Cardiac fibroblast (primary cell): ENCODE data around the gene ETAA1.

Experiments
- DNase-seq, 2 donors: peaks; one replicate each; pipeline versions ENCODE4 v3.0.0 to v3.0.0-alpha.2; 2010; ENCODE audit warnings: low read depth in 2 of 2
- H3K4me3 ChIP-seq, 2 donors: replicated peaks in 1 of 2; 1 replicate in 1 of 2; 2 replicates in 1 of 2; pipeline ENCODE4 v1.5.1; 2011; ENCODE audit warnings: low read depth in 2 of 2, low read length in 2 of 2, mild to moderate bottlenecking in 2 of 2, moderate library complexity in 1 of 2
- TF ChIP-seq, protein P1 (sequence below): IDR thresholded peaks from one replicate; pipeline ENCODE4 v1.5.1; 2011; ENCODE audit warnings: low read depth, mild to moderate bottlenecking, low read length, inconsistent platforms

ETAA1 gene

GRCh38 chr2:67423489-67423888 lies 26.4 kb downstream of the ETAA1 start:
- no peak for DNase-seq
- TF ChIP-seq, protein P1, sequence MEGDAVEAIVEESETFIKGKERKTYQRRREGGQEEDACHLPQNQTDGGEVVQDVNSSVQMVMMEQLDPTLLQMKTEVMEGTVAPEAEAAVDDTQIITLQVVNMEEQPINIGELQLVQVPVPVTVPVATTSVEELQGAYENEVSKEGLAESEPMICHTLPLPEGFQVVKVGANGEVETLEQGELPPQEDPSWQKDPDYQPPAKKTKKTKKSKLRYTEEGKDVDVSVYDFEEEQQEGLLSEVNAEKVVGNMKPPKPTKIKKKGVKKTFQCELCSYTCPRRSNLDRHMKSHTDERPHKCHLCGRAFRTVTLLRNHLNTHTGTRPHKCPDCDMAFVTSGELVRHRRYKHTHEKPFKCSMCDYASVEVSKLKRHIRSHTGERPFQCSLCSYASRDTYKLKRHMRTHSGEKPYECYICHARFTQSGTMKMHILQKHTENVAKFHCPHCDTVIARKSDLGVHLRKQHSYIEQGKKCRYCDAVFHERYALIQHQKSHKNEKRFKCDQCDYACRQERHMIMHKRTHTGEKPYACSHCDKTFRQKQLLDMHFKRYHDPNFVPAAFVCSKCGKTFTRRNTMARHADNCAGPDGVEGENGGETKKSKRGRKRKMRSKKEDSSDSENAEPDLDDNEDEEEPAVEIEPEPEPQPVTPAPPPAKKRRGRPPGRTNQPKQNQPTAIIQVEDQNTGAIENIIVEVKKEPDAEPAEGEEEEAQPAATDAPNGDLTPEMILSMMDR, result no peak
- H3K4me3 ChIP-seq, result no peak overlapping the region

- TF ChIP-seq, protein P1, result no peak
- DNase-seq, result no peak
- H3K4me3 ChIP-seq, result no peak overlapping the region
These were observed 39.1 kb downstream of the ETAA1 start for GRCh38 chr2:67436221-67436620.

DNA sequence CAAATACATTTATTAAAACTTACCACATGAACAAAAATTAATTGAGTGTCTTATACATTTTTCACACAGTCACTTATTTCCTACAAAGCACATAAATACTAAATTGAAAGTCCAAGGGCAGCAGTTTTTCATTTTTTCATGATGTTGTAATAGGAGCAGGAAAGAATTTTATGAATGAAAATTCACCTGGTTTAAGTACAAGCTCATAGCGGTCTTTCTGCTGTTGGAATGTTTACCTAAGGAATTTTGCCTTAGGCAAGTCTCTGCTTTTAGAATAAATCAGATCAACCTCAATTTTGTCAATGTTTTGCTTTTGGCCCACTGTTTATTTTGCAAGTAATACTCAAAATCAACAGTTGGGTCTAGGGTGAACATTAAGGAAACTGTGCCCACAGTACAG lies 40.0 kb downstream of the ETAA1 start:
- no peak overlapping the region for H3K4me3 ChIP-seq
- TF ChIP-seq, protein P1, result no peak
- no peak for DNase-seq

DNA sequence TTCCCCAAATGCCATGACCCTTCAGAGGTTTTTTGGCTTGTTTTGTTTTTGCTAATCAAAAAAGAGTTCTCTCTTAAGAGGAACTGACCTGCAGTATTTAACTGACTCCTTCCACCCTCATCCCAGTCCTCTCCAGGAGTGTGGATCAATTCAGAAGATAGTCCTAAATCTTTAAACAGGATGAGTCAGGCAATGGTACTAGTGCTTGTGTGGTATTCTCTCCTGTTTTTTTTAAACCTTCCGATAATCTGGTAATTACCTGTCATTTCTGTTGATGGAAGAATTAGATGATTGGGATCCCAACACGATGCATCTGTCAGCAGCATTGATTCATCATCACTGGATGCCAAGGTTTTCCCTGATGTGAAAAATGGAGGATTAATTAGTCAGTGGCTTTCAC lies 41.2 kb downstream of the ETAA1 start:
- DNase-seq, result no peak
- TF ChIP-seq, protein P1, result no peak
- H3K4me3 ChIP-seq, result no peak overlapping the region

DNA sequence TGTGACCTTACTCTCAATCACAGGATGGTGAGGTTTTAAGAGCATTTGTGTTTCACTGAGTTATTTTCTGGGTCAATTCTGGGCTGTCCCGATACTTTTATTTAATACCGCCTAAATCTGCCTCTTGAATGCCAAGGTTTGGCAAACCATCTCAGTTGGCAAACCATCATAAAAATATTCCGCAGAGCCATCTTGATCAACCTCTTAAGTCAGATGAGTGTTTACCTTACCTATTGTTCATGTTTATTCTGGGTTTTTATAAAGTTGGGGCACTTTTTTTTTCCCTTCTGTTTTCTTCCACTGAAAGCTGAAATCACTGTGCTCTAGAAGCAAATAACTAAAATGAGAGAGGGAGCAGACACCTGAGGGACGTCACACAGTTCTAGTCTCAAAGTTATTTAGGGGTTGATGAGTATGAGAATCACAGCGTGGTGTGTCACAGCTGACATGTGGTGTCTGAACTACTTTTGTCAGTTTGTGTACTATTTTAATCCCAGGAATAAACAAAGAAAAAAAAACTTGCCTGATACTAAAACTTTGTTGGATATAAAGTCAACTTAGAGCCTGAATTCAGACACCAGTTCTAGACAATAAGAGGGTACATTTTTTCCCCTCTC lies 48.6 kb downstream of the ETAA1 start:
- no peak overlapping the region for H3K4me3 ChIP-seq
- TF ChIP-seq, protein P1, result no peak
- DNase-seq, result no peak

- TF ChIP-seq, protein P1, result no peak
- no peak overlapping the region for H3K4me3 ChIP-seq
- DNase-seq, result peak; percentile 23 to 52
These were observed 49.4 kb downstream of the ETAA1 start for GRCh38 chr2:67446491-67446911.

- TF ChIP-seq, protein P1, result no peak
- no peak overlapping the region for H3K4me3 ChIP-seq
- DNase-seq, result no peak
These were observed 51.5 kb downstream of the ETAA1 start for GRCh38 chr2:67448648-67449047.
